ENCODE data around the gene ZSCAN32. TPM values are rescaled to one million over a fixed set of nuclear protein-coding genes. Genes with fewer than 3 reads are reported as not detected.

Gene ZSCAN32
- total RNA-seq, 1 experiment from 2014 or later: 18.9 TPM

- ChIA-PET CTCF (no interaction called here), POLR2A (interaction anchor here (0.7 kb wide), 1 partner anchor 503 kb away, joined by 3 read pairs; no protein-coding TSS in a partner anchor)
- TF ChIP-seq REST (IDR thresholded peaks at IDR 0.05; ENCODE audit: insufficient read depth in 1 of 2, low read depth in 2 of 2, low read length in 1 of 2) (no peak), SIN3A (IDR thresholded peaks at IDR 0.05; ENCODE audit: borderline replicate concordance, insufficient read depth, low read depth, low read length) (no peak), CTCF (IDR thresholded peaks at IDR 0.05) (no peak), TCF7L2 (IDR thresholded peaks at IDR 0.05; ENCODE audit: low read depth, low read length) (no peak), POLR2AphosphoS5 (IDR thresholded peaks at IDR 0.05; ENCODE audit: low read depth, low read length) (no peak)
- H3K27me3 ChIP-seq (ENCODE audit: control insufficient read depth, insufficient read depth, low read length): no peaks in the 10 kb centered on the region; the same call in 1 of the 2 replicates
- H3K4me1 ChIP-seq (ENCODE audit: control insufficient read depth, insufficient read depth, low read length): no peaks in the 10 kb centered on the region
- no peaks in the 10 kb centered on the region; the same call in 1 of the 2 replicates for H3K9me3 ChIP-seq (ENCODE audit: control insufficient read depth, insufficient read depth, low read depth, low read length)
- BruUV-seq (replicated peaks): no TSS peak
- peak overlapping the region; percentile 82 for H3K27ac ChIP-seq (ENCODE audit: low read length)
- intact Hi-C loops (cut with micrococcal nuclease; ENCODE audit: unreplicated experiment): no loop called here
- no peaks in the 10 kb centered on the region for H3K36me3 ChIP-seq (ENCODE audit: control insufficient read depth, insufficient read depth, low read length)
- in situ Hi-C loops (cut with HindIII; ENCODE audit: low pct_unique_long_range_greater_than_20kb, low sequenced_read_pairs): no loop called here
- H3K4me3 ChIP-seq (ENCODE audit: low read depth in 2 of 2, low read length in 2 of 2): peak overlapping the region; percentile 50 to 51
- peak; percentile 96 for ATAC-seq
- peak; percentile 63 for DNase-seq (ENCODE audit: low read depth, low spot score)
Measured at GRCh38 chr16:3364774-3365427, 35.9 kb downstream of the ZSCAN32 start.

GRCh38 chr16:3363793-3364192 lies 37.0 kb downstream of the ZSCAN32 start:
- Histone ChIP-seq H3K27me3 (ENCODE audit: control insufficient read depth, insufficient read depth, low read length) (no peaks in the 10 kb centered on the region; the same call in 1 of the 2 replicates), H3K4me1 (ENCODE audit: control insufficient read depth, insufficient read depth, low read length) (no peaks in the 10 kb centered on the region), H3K36me3 (ENCODE audit: control insufficient read depth, insufficient read depth, low read length) (no peaks in the 10 kb centered on the region), H3K27ac (ENCODE audit: low read length) (peak overlapping the region; percentile 71; the same call in 1 of the 2 replicates), H3K9me3 (ENCODE audit: control insufficient read depth, insufficient read depth, low read depth, low read length) (no peaks in the 10 kb centered on the region; the same call in 1 of the 2 replicates), H3K4me3 (ENCODE audit: low read depth in 2 of 2, low read length in 2 of 2) (no peak overlapping the region)
- CTCF ChIA-PET: no interaction called here
- ATAC-seq (no peak), DNase-seq (ENCODE audit: low read depth, low spot score) (no peak)
- POLR2A ChIA-PET: no interaction called here
- no peak for TF ChIP-seq POLR2AphosphoS5 (IDR thresholded peaks at IDR 0.05; ENCODE audit: low read depth, low read length)
- peak; percentile 27 for TF ChIP-seq CTCF (IDR thresholded peaks at IDR 0.05)
- intact Hi-C loops (cut with micrococcal nuclease; ENCODE audit: unreplicated experiment): no loop called here
- BruUV-seq (replicated peaks): no TSS peak
- in situ Hi-C loops (cut with HindIII; ENCODE audit: low pct_unique_long_range_greater_than_20kb, low sequenced_read_pairs): no loop called here

Measured in Panc1 (cell line).